Measurements from ENCODE around the gene NIF3L1.
A peak's percentile ranks its signal among the peaks of the same experiment; 100 is the strongest.

Gene NIF3L1, protein sequence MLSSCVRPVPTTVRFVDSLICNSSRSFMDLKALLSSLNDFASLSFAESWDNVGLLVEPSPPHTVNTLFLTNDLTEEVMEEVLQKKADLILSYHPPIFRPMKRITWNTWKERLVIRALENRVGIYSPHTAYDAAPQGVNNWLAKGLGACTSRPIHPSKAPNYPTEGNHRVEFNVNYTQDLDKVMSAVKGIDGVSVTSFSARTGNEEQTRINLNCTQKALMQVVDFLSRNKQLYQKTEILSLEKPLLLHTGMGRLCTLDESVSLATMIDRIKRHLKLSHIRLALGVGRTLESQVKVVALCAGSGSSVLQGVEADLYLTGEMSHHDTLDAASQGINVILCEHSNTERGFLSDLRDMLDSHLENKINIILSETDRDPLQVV

DNA sequence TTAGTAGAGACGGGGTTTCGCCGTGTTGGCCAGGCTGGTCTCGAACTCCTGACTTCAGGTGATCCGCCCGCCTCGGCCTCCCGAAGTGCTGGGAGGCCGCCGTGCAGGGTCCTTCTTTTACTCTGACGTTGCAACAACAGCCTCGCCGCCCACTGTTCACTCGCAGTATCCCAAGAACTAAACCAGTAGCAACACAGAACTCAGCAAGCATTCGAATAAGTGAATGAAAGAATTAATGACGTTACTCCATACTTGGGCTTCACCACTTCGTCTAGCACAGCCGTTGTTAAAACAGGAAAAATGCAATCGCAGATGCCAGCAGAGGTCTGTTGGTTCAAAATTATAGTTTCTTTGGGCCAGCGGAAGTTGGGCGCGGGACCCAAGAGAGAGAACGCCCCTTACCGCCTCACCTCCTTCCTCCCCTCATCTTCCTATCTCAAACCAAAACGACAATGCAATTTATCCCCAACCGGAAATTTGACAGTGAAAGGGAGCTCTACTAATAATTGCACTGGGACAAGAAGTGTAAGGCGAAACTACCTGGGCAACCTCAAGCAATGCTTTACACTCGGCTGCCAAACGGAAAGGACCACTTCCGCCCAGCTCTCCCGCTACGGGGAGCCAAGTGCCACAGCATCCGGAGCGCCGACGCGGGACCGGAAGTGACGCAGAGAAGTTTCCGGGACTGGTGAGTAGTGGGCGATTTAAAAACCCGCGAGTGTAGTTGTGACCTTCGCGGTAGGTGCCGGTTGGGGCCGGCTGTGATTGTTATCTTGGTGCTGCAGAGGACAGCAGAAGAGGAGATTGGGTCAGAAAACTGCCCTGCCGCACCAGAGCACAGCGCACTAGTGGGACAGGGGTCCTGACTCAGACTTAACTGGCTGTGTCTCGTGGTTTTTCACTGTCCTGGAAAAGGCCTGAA, at the start of gene NIF3L1, which contains the start of gene PPIL3:
NIF3L1 (plus strand) TSS at position 668 of the 922 bp plus-strand sequence. CDS start 2,573 bp downstream, outside the sequence.
PPIL3 (minus strand) TSS at position 374 of the 922 bp plus-strand sequence. CDS start 1,462 bp downstream, outside the sequence.
- DNase-seq (ENCODE audit: low spot score) = peak; percentile 96

DNA sequence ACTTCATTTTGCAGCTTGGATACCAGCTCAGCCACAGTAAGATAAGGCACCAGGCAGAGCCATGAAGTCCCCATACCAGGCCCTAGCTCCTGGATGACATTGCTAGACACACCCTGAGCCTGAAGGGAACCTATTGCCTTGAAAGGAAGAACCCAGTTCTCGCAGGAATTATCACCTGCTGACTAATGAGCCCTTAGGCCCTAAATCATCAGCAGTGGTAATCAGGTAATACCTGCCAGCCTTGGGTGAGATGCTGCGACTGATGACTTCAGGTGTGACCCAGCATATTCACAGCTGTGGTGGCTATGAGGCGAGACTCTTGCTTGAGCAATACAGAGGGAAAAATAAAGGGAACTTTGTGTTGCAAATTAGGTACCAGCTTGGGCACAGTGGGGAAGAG, 49.7 kb upstream of the NIF3L1 start:
- no peak for DNase-seq (ENCODE audit: low spot score)

DNA sequence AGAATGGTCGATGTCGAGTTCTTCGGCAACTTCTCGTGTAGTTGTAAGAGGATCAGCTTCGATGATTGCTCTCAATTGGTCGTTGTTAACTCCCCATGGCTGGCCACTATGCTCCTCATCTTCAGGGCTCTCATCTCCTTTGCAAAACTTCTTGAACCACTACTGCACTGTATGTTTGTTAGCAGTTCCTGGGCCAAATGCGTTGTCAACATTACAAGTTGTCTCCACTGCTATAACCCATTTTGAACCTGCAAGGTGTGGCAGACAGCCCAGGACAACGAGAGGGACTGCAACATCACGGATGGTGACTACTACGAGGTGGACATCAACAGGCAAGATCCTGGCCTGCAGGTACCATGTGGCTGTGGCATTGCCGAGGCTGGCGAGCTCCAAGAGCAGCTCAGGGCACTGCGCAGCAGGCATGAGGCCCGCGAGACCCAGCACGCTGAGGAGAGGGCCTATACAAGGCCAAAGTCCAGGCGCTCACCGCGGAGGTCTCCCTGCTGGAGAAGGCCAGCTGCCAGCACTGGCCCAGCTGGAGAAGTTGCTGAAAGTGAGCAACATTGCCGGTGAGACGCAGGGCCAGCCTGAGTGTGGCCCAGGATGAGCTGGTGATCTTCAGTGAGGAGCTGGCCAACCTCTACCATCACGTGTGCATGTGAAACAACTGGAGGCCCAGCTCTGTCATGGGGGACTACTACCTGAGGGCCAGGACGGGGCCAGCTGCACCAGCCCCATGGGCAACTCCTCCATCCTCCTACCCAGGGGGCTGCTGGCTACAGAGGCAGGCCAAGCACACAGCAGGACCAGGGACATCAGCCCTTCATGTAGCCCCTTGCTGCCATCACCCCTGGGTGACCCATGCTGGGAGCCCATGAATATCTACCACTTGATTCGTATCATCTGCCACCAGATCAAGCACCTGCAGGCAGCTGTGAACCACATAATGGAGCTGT, 44.9 kb upstream of the NIF3L1 start:
- no peak for DNase-seq (ENCODE audit: low spot score)

DNA sequence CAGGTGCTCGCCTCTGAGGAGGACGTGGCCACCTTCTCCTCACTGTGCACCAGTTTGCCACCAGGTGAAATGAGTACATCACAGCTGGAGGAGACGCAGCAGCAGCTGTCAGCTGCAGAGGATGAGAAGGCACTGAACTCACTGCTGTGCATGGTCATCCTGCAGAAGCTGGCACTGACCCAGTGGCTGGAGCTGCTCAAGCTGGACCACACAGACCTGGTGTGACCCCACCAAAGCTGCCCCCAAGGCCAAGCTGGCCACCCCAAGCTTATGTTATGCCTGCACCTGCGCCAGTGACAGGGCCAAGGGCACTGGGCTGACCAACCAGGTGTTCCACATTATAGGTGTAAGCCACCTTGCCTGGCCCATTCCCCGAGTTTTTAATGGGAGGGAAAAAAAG, 44.0 kb upstream of the NIF3L1 start:
- DNase-seq (ENCODE audit: low spot score) = no peak

DNA sequence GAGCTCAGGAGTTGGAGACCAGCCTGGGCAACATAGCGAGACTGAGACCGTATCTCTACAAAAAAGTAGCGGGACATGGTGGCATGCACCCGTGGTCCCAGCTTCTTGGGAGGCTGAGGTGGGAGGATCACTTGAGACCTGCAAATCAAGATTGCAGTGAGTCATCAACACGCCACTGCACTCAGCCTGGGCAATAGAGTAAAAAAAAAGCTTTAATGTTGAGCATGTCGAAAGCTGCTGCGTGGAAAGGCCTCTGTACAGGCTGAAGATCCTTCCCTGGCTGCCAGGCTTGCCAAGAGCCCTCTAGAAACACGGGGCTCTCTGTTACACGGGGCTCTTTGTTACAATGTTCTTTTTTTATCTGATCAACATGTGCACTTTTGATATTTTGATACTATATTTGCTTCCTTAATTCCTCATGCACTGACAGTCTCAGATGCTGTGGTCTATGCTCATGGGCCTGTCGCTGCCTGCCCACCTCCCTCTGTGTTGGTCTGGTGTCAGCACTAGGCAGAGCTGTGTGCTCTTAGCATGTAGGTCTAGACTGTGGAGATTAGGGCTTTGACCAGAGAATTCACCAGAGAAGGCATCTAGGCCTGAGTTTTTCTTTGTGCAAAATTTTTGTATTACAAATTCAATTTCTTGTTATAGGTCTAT, 43.4 kb upstream of the NIF3L1 start:
- no peak for DNase-seq (ENCODE audit: low spot score)

DNA sequence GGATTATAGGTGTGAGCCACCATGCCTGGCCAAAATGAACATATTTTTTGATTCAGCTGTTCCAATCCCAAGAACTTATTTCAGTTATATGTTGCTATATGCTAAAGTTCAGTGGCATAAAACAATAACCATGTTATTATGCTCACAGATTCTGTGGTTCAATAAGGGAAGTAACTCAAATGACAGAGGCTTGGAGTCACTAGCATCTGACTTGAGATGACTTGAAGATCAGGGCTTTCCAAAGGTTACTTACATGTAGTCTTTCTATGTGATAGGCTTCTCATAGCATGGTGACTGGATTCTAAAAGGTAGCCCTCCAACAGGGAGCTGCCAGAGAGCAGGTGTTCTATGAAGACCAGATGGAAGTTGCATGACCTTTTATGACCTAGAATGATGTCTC, 41.9 kb upstream of the NIF3L1 start:
- no peak for DNase-seq (ENCODE audit: low spot score)

DNA sequence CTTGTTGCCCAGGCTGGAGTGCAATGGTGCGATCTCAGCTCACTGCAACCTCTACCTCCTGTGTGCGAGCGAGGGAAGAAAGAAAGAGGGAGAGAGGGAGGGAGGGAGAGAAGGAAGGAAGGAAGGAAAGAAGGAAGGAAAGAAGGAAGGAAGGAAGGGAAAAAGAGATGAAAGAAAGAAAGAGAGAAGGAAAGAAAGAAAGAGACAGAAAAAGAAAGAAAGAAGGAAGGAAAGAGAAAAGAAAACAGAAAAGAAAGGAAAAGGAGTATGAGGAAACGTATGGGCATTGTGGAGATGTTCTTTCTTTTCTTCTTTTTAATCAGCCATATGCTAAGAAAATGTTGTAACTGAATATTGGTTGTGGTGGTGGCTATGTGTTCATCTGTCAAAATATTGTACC, 41.2 kb upstream of the NIF3L1 start:
- DNase-seq (ENCODE audit: low spot score) = no peak

DNA sequence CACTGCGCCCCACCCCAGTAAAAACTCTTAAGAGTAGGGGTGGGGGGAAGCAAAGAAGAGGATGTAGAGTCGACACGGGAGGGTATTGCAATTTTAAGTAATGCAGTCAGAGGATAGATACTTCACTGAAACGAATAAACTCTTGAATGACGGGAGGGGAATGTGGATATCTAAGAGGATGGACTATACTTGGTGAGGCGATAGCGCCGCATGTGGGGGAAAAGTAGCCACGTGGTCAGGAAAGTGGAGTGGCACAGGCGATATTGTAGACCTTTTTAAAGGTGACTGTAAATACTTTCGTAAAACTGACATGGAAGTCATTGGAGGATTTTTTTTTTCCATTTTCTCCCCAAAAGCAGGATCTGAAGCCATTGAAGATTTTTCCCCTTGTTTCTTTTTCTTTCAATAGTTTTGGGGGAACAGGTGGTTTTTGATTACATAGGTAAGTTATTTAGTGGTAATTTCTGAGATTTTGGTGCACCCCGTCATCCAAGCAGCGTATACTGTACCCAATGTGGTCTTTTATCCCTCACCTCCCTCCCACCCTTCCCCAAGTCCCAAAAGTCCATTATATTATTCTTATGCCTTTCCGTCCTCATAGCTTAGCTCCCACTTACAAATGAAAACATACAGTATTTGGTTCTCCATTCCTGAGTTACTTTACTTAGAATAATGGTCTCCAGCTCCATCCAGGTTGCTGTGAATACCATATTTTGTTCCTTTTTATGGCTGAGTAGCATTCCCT, 38.5 kb upstream of the NIF3L1 start:
- no peak for DNase-seq (ENCODE audit: low spot score)

DNA sequence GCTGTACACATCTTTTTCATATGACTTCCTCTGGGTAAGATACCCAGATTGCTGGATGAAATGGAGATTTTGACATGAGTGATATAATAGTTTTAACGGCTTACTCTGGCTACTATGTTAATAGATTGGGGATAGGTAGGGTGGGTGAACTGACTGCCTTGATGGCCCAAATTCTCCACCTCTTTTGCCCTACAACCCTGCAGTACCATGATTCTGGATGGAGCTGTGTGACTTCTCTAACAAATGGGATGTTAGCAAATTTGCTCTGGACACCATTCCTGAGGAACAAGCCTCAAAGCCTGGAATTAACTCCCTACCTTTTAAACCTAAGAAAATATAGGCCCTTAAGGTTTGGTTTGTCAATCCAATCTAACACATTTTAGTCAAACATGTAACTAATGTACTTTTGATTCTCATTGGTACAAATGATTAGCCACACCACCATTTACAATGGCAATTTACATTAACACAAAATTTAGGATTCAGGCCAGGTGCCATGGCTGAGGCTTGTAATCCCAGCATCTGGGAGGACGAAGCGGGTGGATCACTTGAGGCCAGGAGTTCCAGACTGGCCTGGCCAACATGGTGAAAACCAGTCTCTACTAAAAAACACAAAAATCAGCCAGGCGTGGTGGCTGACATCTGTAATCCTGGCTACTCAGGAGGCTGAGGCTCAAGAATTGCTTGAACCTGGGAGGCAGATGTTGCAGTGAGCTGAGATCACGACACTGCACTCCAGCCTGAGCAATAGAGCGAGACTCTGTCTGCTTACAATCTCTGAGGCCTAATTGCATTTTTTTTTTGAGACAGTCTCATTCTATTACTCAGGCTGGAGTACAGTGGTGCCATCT, 37.5 kb upstream of the NIF3L1 start:
- no peak for DNase-seq (ENCODE audit: low spot score)

DNA sequence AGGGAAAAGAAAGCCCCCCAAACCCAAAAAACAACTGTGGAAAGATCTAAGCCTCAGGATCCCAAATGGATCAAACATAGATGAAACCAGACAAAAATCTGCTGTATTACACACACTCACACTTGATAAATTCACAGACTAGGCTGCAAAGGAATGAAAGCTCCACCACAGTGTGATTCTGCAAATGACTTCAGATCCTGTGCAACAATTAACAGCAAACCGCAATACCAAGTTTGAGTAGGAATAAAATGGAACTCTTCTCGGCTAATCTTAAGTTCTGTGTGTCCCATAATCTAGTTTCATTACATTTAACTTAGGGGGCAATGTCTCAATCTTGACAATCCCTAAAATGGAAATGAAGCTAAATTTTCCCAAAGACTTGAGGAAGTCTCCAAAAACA, 36.6 kb upstream of the NIF3L1 start:
- DNase-seq (ENCODE audit: low spot score) = no peak

DNA sequence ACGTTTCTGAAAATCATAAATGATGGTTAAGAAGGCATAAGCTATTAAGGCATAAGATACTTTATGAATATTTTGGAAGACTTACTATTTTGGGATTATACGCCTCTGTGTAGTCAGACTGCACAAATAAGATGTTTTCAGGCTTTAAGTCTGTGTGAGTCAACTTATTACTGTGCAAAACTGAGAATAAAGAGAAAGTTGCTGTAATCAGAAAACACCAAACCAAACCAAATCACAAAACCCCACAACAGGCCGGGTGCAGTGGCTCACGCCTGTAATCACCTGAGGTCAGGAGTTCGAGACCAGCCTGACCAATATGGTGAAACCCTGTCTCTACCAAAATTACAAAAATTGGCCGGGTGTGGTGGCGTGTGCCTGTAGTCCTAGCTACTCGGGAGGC, 32.4 kb upstream of the NIF3L1 start:
- DNase-seq (ENCODE audit: low spot score) = no peak

DNA sequence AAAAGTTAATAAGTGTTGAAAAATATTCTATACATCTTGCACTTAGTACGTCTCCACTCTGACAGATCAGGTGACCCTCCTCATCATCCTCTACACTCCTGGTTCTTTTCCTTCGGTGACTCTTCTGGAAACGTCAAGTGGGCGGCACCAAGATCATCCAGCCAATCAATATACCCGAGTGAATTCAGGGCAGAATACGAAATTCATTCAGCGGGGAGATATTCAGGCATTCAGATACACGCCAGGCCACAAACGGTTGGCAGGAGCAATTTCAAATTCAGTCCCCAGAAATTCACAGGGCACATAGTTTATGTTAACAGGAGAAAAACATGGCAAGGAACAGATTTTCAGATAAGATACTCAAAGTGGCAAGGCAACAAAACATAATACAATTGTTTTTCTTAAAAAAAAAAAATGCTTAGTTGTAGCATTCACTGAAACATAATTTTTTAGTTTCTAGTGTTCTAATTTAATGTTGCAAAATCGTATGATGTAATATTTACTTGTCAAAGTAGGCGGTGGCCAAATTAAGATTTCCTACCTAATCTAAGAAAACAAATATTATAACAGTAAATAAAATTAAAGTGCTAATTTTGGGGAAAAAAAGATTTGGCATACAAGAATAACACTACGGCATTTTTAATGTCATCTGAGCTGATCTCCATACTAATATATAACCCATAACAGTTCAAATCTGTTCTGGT, 28.9 kb upstream of the NIF3L1 start:
- no peak for DNase-seq (ENCODE audit: low spot score)

DNA sequence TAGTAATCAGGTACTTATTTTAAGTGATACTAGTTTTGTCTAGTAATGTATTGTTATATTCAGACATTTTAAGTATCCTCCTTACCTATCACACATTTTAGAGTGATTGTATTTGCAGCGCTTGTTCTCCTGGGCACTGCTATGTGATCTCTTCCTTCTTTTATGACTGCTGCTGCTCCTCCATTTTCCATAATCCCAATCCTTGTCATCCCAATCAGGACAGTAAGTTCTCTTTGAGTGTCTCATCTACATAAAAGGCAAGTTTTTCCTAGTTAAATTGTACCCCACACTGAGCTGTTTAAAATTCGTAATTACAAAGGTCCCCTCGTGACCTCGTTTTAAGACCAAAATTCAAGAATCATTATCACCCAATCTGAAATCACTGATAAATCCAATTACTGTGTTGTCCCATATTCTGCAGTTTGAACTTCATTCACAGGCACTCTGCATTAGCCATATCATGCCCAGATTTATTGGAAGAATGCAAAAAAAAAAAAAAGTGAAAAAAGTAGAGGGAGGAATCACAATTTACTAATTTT, 27.5 kb upstream of the NIF3L1 start:
- DNase-seq (ENCODE audit: low spot score) = no peak

DNA sequence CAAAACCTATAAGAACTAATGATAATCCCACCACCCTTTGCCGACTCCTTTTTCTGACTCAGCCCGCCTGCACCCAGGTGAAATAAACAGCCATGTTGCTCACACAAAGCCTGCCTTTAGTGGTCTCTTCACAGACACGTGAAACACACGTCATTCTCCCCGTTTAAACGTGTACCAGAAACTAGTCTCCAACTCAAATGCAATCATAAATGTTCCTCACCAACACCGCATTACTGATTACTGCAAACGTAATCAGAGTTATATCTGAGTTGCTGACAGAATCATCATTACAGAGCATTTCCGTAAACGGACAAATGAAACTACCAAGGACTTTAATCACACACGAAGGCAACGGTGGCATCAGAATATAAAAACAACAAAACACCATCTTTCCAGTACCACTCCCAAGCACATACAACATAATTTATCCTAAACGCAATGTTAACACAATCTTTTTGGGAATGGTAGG, 26.6 kb upstream of the NIF3L1 start:
- DNase-seq (ENCODE audit: low spot score) = no peak

DNA sequence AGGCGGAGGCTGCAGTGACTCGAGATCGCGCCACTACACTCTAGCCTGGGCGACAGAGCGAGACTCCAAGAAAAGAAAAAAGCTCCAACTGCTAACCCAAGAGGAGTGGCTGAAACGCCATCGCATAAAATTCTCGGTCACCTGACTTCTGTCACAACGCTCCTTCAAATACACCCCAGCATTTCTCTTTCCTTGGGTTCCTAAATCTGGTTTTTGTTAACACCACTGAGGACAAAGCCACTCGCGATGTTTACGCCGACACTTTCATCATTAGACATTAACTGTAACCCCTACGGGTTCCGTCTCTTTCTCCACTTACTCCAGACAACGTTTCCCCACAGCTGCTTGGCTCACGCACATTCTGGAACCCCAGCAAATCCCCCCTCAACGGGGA, 25.4 kb upstream of the NIF3L1 start:
- no peak for DNase-seq (ENCODE audit: low spot score)

DNA sequence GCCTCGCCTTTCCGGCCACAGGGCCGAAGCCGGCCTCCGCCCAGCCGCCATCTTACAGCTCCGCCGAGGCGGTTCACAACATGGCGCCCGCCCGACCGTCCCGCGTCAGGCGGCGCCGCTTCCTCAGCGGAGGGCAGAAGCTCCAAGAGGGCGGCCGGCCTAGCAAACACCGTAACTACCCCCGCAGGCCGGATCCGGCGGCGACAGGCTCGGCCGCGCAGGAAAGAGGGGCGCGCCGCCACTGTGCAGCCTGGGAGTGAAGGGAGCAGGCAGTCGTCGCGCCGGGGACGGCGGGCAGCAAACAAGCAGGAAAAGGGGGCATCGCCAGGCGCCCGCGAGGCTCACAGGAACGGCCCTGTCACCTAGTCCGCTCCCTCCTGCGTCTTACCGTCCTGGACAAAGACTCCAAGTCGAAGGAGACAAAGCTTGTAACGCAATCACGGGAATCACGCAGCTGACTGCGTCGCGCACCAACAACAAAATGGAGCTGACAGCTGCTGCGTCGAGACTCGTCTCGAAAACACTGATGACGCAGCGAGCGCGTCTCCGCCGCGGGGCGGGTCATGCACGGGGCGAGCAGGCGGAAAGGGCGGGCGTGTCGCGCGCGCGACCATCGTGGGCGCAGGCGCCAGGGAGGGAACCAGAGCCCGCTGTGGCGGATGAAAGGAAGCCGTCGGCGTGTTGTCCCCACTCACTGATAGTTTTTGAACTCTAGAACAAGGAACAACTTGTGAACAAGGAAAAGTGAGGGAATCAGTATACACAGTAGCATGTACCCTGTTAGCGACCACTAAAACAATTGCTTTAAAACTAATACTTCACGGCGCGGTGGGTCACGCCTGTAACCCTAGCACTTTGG, 24.8 kb upstream of the NIF3L1 start, which contains the start of gene CLK1:
CLK1 (minus strand) TSS at position 483 of the 859 bp plus-strand sequence. CDS start 2,796 bp downstream, outside the sequence.
- peak; percentile 92 for DNase-seq (ENCODE audit: low spot score)

DNA sequence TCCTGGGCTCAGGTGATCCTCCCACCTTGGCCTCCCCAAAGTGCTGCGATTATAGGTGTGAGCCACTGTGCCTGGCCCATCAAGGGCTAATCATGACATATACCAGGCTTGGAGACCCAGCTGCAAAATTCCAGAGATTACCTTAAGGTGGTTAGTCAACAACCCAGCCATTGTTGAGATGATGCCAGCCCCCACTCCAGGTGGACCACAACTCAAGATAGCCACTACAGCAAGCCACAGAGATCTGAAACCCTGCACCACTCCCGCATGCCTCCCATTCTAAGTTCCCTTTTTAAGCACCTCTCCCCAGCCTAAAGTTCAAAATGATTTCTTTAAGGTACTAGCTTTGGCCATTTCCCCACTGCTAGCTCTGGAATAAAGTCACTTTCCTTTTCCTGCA, 20.2 kb upstream of the NIF3L1 start:
- no peak for DNase-seq (ENCODE audit: low spot score)
